Endothelial cell (in vitro differentiated cells): Measurements from ENCODE around the gene ZNF469. TPM values are rescaled to one million over a fixed set of nuclear protein-coding genes. Genes with fewer than 3 reads are reported as not detected.

ENCODE experiments used
- DNase-seq: peaks from one replicate; pipeline ENCODE4 v3.0.0; 2021; ENCODE audit warnings: low spot score
- H3K27ac Mint-ChIP-seq: one replicate; pipeline ENCODE4 v1.8.0; 2021; ENCODE audit warnings: mixed read lengths, inconsistent platforms; ENCODE audit not compliant: unreplicated experiment
- H3K27me3 Mint-ChIP-seq: one replicate; pipeline ENCODE4 v1.8.0; 2021; ENCODE audit warnings: mild to moderate bottlenecking, moderate library complexity, mixed read lengths, inconsistent platforms; ENCODE audit not compliant: unreplicated experiment
- H3K36me3 Mint-ChIP-seq: one replicate; pipeline ENCODE4 v1.8.0; 2021; ENCODE audit warnings: mild to moderate bottlenecking, low read depth, mixed read lengths, inconsistent platforms; ENCODE audit not compliant: unreplicated experiment
- H3K4me1 Mint-ChIP-seq: one replicate; pipeline ENCODE4 v1.8.0; 2021; ENCODE audit warnings: mild to moderate bottlenecking, mixed read lengths, inconsistent platforms; ENCODE audit not compliant: unreplicated experiment
- H3K4me3 Mint-ChIP-seq: one replicate; pipeline ENCODE4 v1.8.0; 2021; ENCODE audit warnings: mild to moderate bottlenecking, mixed read lengths, inconsistent platforms; ENCODE audit not compliant: unreplicated experiment
- H3K9me3 Mint-ChIP-seq: one replicate; pipeline ENCODE4 v1.8.0; 2021; ENCODE audit warnings: mixed read lengths, inconsistent platforms; ENCODE audit not compliant: unreplicated experiment
- total RNA-seq: library from RNA; stranded (reverse); fragmentation: NEBNext Ultra II Directional; extraction: Animal tissue kit (Norgen Biotek cat#: 25700); gene quantifications from one replicate; pipeline ENCODE4 v1.2.1, GENCODE V29; 2021; ENCODE audit not compliant: unreplicated experiment
- TF ChIP-seq, protein P1 (sequence below): fragments of 200-600 bp; sonication (generic); IDR thresholded peaks from one replicate; pipeline ENCODE4 v1.5.0; 2021; ENCODE audit warnings: antibody characterized with exemption; ENCODE audit not compliant: unreplicated experiment

Gene ZNF469
- total RNA-seq, 1 donor from 2014 or later = 14.7 TPM

GRCh38 chr16:88354229-88355092 lies 28.3 kb upstream of the ZNF469 start:
- H3K9me3 Mint-ChIP-seq = no peaks in the 10 kb centered on the region
- no peak overlapping the region for H3K27ac Mint-ChIP-seq
- H3K4me1 Mint-ChIP-seq = no peaks in the 10 kb centered on the region
- TF ChIP-seq, protein P1, sequence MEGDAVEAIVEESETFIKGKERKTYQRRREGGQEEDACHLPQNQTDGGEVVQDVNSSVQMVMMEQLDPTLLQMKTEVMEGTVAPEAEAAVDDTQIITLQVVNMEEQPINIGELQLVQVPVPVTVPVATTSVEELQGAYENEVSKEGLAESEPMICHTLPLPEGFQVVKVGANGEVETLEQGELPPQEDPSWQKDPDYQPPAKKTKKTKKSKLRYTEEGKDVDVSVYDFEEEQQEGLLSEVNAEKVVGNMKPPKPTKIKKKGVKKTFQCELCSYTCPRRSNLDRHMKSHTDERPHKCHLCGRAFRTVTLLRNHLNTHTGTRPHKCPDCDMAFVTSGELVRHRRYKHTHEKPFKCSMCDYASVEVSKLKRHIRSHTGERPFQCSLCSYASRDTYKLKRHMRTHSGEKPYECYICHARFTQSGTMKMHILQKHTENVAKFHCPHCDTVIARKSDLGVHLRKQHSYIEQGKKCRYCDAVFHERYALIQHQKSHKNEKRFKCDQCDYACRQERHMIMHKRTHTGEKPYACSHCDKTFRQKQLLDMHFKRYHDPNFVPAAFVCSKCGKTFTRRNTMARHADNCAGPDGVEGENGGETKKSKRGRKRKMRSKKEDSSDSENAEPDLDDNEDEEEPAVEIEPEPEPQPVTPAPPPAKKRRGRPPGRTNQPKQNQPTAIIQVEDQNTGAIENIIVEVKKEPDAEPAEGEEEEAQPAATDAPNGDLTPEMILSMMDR = no peak
- peaks cover 4% of the 10 kb centered on the region for H3K27me3 Mint-ChIP-seq
- no peak overlapping the region for H3K4me3 Mint-ChIP-seq
- no peaks in the 10 kb centered on the region for H3K36me3 Mint-ChIP-seq
- no peak for DNase-seq

DNA sequence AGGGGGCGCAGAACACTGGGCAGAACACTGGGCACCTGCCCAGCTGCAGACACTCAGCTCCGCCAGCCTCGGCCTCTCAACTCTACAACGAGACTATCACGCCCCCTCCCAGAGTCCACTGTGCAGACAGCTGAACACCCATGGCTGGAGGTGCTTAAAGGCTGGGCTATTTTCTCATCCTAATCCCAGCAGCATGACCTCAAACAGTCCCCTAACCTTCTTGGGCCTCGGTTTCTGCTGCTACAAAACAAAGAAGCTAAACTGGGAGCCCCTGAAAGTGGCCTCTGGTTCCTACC lies 27.7 kb upstream of the ZNF469 start:
- H3K9me3 Mint-ChIP-seq = no peaks in the 10 kb centered on the region
- H3K4me3 Mint-ChIP-seq = no peak overlapping the region
- no peak for DNase-seq
- TF ChIP-seq, protein P1 = no peak
- H3K36me3 Mint-ChIP-seq = no peaks in the 10 kb centered on the region
- H3K4me1 Mint-ChIP-seq = no peaks in the 10 kb centered on the region
- peaks cover 2% of the 10 kb centered on the region for H3K27me3 Mint-ChIP-seq
- no peak overlapping the region for H3K27ac Mint-ChIP-seq

- Mint-ChIP-seq H3K27me3 (peaks cover 2% of the 10 kb centered on the region), H3K4me1 (no peaks in the 10 kb centered on the region), H3K4me3 (no peak overlapping the region), H3K9me3 (no peaks in the 10 kb centered on the region), H3K27ac (no peak overlapping the region), H3K36me3 (no peaks in the 10 kb centered on the region)
- TF ChIP-seq, protein P1 = no peak
- DNase-seq = no peak
These were observed 27.2 kb upstream of the ZNF469 start for GRCh38 chr16:88355389-88356123.

DNA sequence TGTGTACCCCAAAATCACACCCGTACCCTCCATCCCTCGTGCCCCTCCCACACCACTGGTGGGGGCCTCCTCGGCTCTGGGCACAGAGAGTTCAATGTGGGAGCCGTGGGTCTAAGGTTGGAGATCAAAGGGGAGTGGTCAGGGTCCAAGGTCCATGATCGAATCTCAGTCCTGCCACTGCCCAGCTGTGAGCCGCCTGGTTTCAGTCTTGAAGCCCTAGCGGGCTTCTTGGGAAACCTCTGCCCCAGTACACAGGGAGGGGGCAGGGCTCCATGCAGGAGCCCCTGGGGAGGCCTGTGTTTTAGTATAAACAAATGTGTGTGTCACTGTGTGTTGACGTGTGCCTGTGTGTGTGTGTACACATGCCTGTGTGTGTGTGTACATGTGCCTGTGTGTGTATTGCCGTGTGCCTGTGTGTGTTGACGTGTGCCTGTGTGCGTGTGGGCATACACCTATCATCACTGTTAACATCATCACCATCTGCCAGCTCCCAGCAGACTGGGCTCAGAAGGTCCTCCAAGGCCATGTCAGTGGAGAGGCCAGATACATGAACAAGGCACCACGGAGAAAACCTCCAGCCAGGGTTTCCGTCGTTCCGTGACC lies 26.5 kb upstream of the ZNF469 start:
- Mint-ChIP-seq H3K4me3 (no peak overlapping the region), H3K27ac (no peak overlapping the region), H3K9me3 (no peaks in the 10 kb centered on the region), H3K27me3 (peaks cover 2% of the 10 kb centered on the region), H3K36me3 (no peaks in the 10 kb centered on the region), H3K4me1 (no peaks in the 10 kb centered on the region)
- DNase-seq = no peak
- TF ChIP-seq, protein P1 = no peak
